PC-3 (cell line): ENCODE measurements around the gene SEC22B.
"Not testable (repeated sequence)": the region's sequence is repeated elsewhere in the genome, so short reads cannot be mapped to it uniquely, and the experiment has no call there.

Experiments
- CTCF ChIP-seq: fragments of 300-600 bp; sonication (generic); conservative IDR thresholded peaks from 2 replicates; pipeline ENCODE4 v1.5.1; 2017; ENCODE audit warnings: antibody characterized with exemption, low read depth, mild to moderate bottlenecking, low read length
- EZH2 ChIP-seq: fragments of 300-600 bp; sonication (generic); IDR thresholded peaks from one replicate; pipeline ENCODE4 v1.6.1; 2017; ENCODE audit warnings: antibody characterized with exemption, mild to moderate bottlenecking, low read length; ENCODE audit not compliant: unreplicated experiment
- EZH2phosphoT487 ChIP-seq: fragments of 300-600 bp; sonication (generic); IDR thresholded peaks from 2 replicates; pipeline ENCODE4 v1.6.1; 2018; ENCODE audit warnings: mild to moderate bottlenecking, antibody characterized with exemption, low read length, borderline replicate concordance

GRCh38 chr1:120143334-120143733, 33.0 kb downstream of the SEC22B start:
- not testable (repeated sequence) for TF ChIP-seq CTCF, EZH2, EZH2phosphoT487
